Right lobe of liver (tissue), 6 donors: ENCODE data around the gene PLXND1. TPM values are rescaled to one million over a fixed set of nuclear protein-coding genes. Genes with fewer than 3 reads are reported as not detected.
"Not testable (repeated sequence)": the region's sequence is repeated elsewhere in the genome, so short reads cannot be mapped to it uniquely, and the experiment has no call there.

Experiments
- ATAC-seq, 4 donors: fragments of 200-7000 bp; cut with Tn5 transposase; one replicate each; pipeline ENCODE4 v1.9.1; 2020; ENCODE audit warnings: mild to moderate bottlenecking in 4 of 4, moderate library complexity in 4 of 4
- DNase-seq, 3 donors: peaks; one replicate each; pipeline ENCODE4 v3.0.0-alpha.2; 2020
- H3K27ac ChIP-seq, 3 donors: fragments of 200-600 bp; one replicate each; pipeline ENCODE4 v1.8.0; 2022
- H3K27me3 ChIP-seq, 2 donors: fragments of 200-600 bp; one replicate each; pipeline ENCODE4 v1.8.0; 2022
- H3K36me3 ChIP-seq, 4 donors: fragments of 200-600 bp; sonication (generic) in 1 of 4; one replicate each; pipeline versions ENCODE4 v1.5.1 to v1.8.0; 2017 to 2022; ENCODE audit warnings: control low read depth in 1 of 4
- H3K4me1 ChIP-seq, 4 donors: fragments of 200-600 bp; sonication (generic) in 1 of 4; one replicate each; pipeline versions ENCODE4 v1.5.1 to v1.8.0; 2017 to 2022; ENCODE audit warnings: control low read depth in 1 of 4
- H3K4me3 ChIP-seq, 3 donors: fragments of 200-600 bp; one replicate each; pipeline ENCODE4 v1.8.0; 2022
- H3K9me3 ChIP-seq, 4 donors: fragments of 200-600 bp; sonication (generic) in 1 of 4; one replicate each; pipeline versions ENCODE4 v1.5.1 to v1.8.0; 2017 to 2022; ENCODE audit warnings: control low read depth in 1 of 4
- CTCF ChIP-seq, 4 donors: fragments of 200-600 bp in 3 of 4; fragments of 450-650 bp in 1 of 4; IDR thresholded peaks; one replicate each; pipeline versions ENCODE4 v1.5.1 to v1.8.0; 2016 to 2022; ENCODE audit warnings: antibody characterized with exemption in 4 of 4, mild to moderate bottlenecking in 2 of 4
- POLR2A ChIP-seq: fragments of 450-650 bp; IDR thresholded peaks from one replicate; pipeline ENCODE4 v1.6.1; 2017; ENCODE audit warnings: antibody characterized with exemption, mild to moderate bottlenecking
- WGBS: methylation state at CpG from one replicate; pipeline ENCODE4 v1.1.6; 2018; ENCODE audit warnings: low coverage, low lambda C conversion rate; ENCODE audit not compliant: insufficient coverage; ENCODE audit errors: missing lambda C conversion rate; 5-methylcytosine and 5-hydroxymethylcytosine counted together
- intact Hi-C, 2 donors: fragments of 100-400 bp; cut with DNase I; formaldehyde crosslinking; loops; one replicate each; pipeline versions ENCODE4 v1.11.2 to v1.14.1; 2022
- total RNA-seq, 6 experiments: library from RNA; depleted of rRNA in 2 of 6; stranded (reverse); fragments of >200 nt in 2 of 6; fragmentation: NEBNext Ultra II Directional in 3 of 6; extraction: Animal tissue kit (Norgen Biotek cat#: 25700) in 3 of 6; gene quantifications; one replicate each; pipeline versions ENCODE4 v1.1.0 to v1.2.4, GENCODE V29; 2016 to 2023
- donor health status: DM: no; HTN: yes; CAD: no.
- donor health status: DM: no; HTN: no; CAD: no.
- donor health status: DM: no; HTN: no; CAD: no.
- donor health status: DM: no; HTN: yes; CAD: no.
- donor health status: DM: no; HTN: yes; CAD: no.

PLXND1 gene
- total RNA-seq, 6 experiments from 2014 or later = 27.0 to 48.8 (median 29.6) TPM

GRCh38 chr3:129518038-129518561 is 88.4 kb downstream of the PLXND1 start:
- Histone ChIP-seq H3K27me3 (no peaks in the 10 kb centered on the region), H3K27ac (no peak overlapping the region), H3K9me3 (no peaks in the 10 kb centered on the region), H3K4me1 (no peaks in the 10 kb centered on the region), H3K4me3 (no peak overlapping the region), H3K36me3 (no peaks in the 10 kb centered on the region)
- ATAC-seq (no peak), DNase-seq (peak in 1 of 3 donors; percentile 39)
- WGBS = 70% methylated on average over 2 of the region's 8 CpGs
- intact Hi-C loops = no loop called here
- TF ChIP-seq POLR2A (no peak), CTCF (IDR thresholded peaks at IDR 0.05) (no peak)

GRCh38 chr3:129517516-129517915 is 89.0 kb downstream of the PLXND1 start:
- ATAC-seq (no peak), DNase-seq (peak in 1 of 3 donors; percentile 20)
- H3K27ac ChIP-seq = no peak overlapping the region

GRCh38 chr3:129515821-129516432 is 90.5 kb downstream of the PLXND1 start:
- DNase-seq, H3K4me1 ChIP-seq, ATAC-seq, H3K4me3 ChIP-seq, H3K27me3 ChIP-seq, intact Hi-C loops, H3K9me3 ChIP-seq, H3K36me3 ChIP-seq, H3K27ac ChIP-seq: not testable (repeated sequence)
- WGBS = no CpG with 5 or more reads among the region's 7 CpGs

More at GRCh38 chr3:129517516-129517915, 89.0 kb downstream of the PLXND1 start:
- no peaks in the 10 kb centered on the region for H3K27me3 ChIP-seq
- TF ChIP-seq POLR2A (no peak), CTCF (IDR thresholded peaks at IDR 0.05) (no peak)
- no peaks in the 10 kb centered on the region for H3K4me1 ChIP-seq
- intact Hi-C loops = no loop called here
- 69% methylated on average over 2 of the region's 7 CpGs for WGBS
- no peak overlapping the region for H3K4me3 ChIP-seq
- H3K9me3 ChIP-seq = no peaks in the 10 kb centered on the region
- no peaks in the 10 kb centered on the region for H3K36me3 ChIP-seq

GRCh38 chr3:129515108-129515820 is 91.2 kb downstream of the PLXND1 start:
- intact Hi-C loops, H3K27me3 ChIP-seq: not testable (repeated sequence)
- WGBS = 80% methylated on average over 5 of the region's 25 CpGs

GRCh38 chr3:129514563-129514962 is 91.9 kb downstream of the PLXND1 start:
- no peak for ATAC-seq
- H3K9me3 ChIP-seq = no peaks in the 10 kb centered on the region
- no peaks in the 10 kb centered on the region for H3K36me3 ChIP-seq
- no peak for TF ChIP-seq CTCF (IDR thresholded peaks at IDR 0.05)
- TF ChIP-seq POLR2A = no peak
- intact Hi-C loops = no loop called here
- no peaks in the 10 kb centered on the region for H3K4me1 ChIP-seq
- no peak overlapping the region for H3K27ac ChIP-seq
- peak in 1 of 3 donors; percentile 30 for DNase-seq
- WGBS = 100% methylated on average over 3 of the region's 6 CpGs
- H3K4me3 ChIP-seq = no peak overlapping the region
- no peaks in the 10 kb centered on the region for H3K27me3 ChIP-seq

More at GRCh38 chr3:129515108-129515820, 91.2 kb downstream of the PLXND1 start:
- H3K4me1 ChIP-seq, DNase-seq, ATAC-seq, H3K27ac ChIP-seq, H3K4me3 ChIP-seq, H3K9me3 ChIP-seq, H3K36me3 ChIP-seq: not testable (repeated sequence)
